Mucosa of stomach (tissue), 1 donor: Measurements from ENCODE around the gene STIM1.

Experiments
- H3K27me3 ChIP-seq: one replicate; pipeline ENCODE4 v1.7.0; 2013; ENCODE audit warnings: mild to moderate bottlenecking, low read length; ENCODE audit not compliant: control insufficient read depth, insufficient read depth
- H3K36me3 ChIP-seq: one replicate; pipeline ENCODE4 v1.7.0; 2013; ENCODE audit warnings: low read length; ENCODE audit not compliant: control insufficient read depth, insufficient read depth
- H3K4me1 ChIP-seq: one replicate; pipeline ENCODE4 v1.7.0; 2013; ENCODE audit warnings: mild to moderate bottlenecking, low read length; ENCODE audit not compliant: control insufficient read depth, insufficient read depth
- H3K4me3 ChIP-seq: one replicate; pipeline ENCODE4 v1.7.0; 2013; ENCODE audit warnings: low read length
- H3K9ac ChIP-seq: one replicate; pipeline ENCODE4 v1.7.0; 2013; ENCODE audit warnings: mild to moderate bottlenecking, low read length, moderate library complexity
- H3K9me3 ChIP-seq: one replicate; pipeline ENCODE4 v1.7.0; 2013; ENCODE audit warnings: mild to moderate bottlenecking, low read length, moderate library complexity; ENCODE audit not compliant: control insufficient read depth
- donor health status: Pancreatic carcinoma.

Gene STIM1

DNA sequence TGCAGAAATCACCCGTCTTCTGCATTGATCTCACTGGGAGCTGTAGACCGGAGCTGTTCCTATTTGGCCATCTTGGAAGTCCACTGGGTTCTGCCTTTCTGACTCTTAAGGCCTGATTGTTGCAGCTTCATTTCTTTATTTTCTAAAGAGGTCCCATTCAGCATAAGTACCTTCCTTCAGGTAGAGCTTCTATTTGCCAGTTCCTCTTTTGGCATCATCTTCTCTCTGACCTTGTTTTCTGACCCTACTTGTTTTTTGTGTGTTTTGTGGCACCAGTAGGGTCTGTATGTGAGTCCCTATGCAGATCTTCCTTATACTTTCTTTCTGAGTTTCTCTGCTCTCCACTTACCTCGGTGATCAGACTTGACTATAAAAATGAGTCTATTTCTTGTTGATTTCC is 161.7 kb downstream of the STIM1 start:
- no peaks in the 10 kb centered on the region for H3K9me3 ChIP-seq
- peaks cover 4% of the 10 kb centered on the region for H3K4me1 ChIP-seq
- no peaks in the 10 kb centered on the region for H3K36me3 ChIP-seq
- no peak overlapping the region for H3K9ac ChIP-seq
- no peak overlapping the region for H3K4me3 ChIP-seq
- no peaks in the 10 kb centered on the region for H3K27me3 ChIP-seq

DNA sequence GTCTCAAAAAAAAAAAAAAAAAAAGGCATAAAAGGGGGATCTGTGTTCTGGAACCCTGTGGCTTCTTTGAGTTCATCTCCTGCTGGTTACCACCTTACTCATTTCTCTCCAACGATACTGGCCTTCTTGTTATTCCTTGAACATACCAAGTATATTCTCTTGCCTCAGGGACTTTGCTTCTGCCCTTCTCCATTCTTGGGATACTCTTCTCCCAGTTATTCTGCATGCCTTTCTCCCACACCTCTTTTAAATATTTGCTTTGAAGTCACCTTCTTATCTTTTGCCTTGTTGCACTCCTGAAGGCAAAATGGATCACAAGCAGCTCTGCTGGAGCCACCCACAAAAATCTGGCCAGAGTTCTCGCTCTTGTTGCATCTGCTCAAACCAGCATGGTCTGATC is 163.2 kb downstream of the STIM1 start:
- no peaks in the 10 kb centered on the region for H3K27me3 ChIP-seq
- no peak overlapping the region for H3K4me3 ChIP-seq
- no peaks in the 10 kb centered on the region for H3K9me3 ChIP-seq
- no peak overlapping the region for H3K9ac ChIP-seq
- H3K4me1 ChIP-seq, result peaks cover 4% of the 10 kb centered on the region
- H3K36me3 ChIP-seq, result no peaks in the 10 kb centered on the region

GRCh38 chr11:4019891-4020290 is 164.4 kb downstream of the STIM1 start:
- Histone ChIP-seq H3K36me3 (no peaks in the 10 kb centered on the region), H3K4me1 (peaks cover 4% of the 10 kb centered on the region), H3K9ac (no peak overlapping the region), H3K9me3 (no peaks in the 10 kb centered on the region), H3K4me3 (no peak overlapping the region), H3K27me3 (no peaks in the 10 kb centered on the region)

DNA sequence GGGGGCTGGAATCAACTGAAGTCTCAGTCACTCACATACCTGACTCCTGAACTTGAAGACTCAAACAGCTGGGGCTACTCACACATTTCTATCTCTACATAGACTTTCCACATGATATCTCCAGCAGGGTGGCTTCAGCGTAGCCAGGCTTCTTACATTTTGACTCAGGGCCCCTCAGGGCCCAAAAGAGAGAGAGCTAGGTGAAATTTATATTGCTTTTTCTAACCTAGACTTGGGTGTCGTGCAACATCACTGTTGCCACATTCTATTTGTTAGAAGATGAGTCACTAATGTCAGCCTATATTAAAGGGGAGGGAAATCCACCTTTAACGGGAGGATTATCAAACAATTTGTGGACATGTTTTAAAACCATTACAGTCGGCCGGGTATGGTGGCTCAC is 167.2 kb downstream of the STIM1 start:
- Histone ChIP-seq H3K27me3 (no peaks in the 10 kb centered on the region), H3K4me3 (no peak overlapping the region), H3K9me3 (no peaks in the 10 kb centered on the region)

GRCh38 chr11:4025248-4025966 is 169.9 kb downstream of the STIM1 start:
- H3K9ac ChIP-seq, result no peak overlapping the region

More for the DNA sequence above, 167.2 kb downstream of the STIM1 start:
- H3K4me1 ChIP-seq, result no peaks in the 10 kb centered on the region
- no peak overlapping the region for H3K9ac ChIP-seq
- no peaks in the 10 kb centered on the region for H3K36me3 ChIP-seq

DNA sequence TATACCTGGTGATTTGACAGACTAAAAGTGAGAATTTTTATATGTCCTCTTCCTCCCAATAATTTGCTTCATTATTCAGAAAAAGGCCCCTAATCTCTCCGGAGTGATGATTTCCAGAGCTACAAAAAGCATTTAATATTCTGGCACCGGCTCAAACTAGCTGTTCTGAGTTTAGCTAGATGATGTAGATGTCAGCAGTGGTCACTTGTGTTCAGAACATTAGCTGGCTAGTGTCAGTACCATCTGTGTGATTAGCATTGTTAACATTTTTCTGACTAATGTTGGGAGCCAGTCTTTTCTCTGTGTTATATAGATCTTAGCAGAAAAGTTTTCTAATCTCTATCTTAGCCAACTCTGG is 170.5 kb downstream of the STIM1 start:
- H3K36me3 ChIP-seq, result no peaks in the 10 kb centered on the region
- no peaks in the 10 kb centered on the region for H3K27me3 ChIP-seq
- H3K9ac ChIP-seq, result no peak overlapping the region
- no peak overlapping the region for H3K4me3 ChIP-seq
- H3K9me3 ChIP-seq, result no peaks in the 10 kb centered on the region
- no peaks in the 10 kb centered on the region for H3K4me1 ChIP-seq

More at GRCh38 chr11:4025248-4025966, 169.9 kb downstream of the STIM1 start:
- Histone ChIP-seq H3K4me3 (no peak overlapping the region), H3K9me3 (no peaks in the 10 kb centered on the region), H3K4me1 (no peaks in the 10 kb centered on the region), H3K27me3 (no peaks in the 10 kb centered on the region), H3K36me3 (no peaks in the 10 kb centered on the region)

DNA sequence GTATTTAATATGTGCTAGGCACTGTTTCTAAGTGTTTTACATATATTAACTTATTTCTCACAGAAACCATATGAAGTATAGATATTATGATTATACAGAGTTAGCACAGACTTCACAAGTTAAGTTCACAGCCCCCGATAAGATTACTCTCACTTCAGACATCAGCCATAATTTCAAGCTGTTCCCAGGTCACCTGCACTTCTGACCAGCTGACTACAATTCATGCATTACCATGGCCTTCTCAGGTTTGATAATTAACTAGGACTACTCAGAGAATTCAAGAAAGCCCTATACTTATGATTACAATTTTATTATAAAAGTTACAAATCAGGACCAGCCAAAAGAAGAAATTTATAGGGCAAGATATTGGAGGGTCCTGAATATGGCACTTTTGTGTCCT is 170.9 kb downstream of the STIM1 start:
- Histone ChIP-seq H3K4me1 (no peaks in the 10 kb centered on the region), H3K27me3 (no peaks in the 10 kb centered on the region), H3K9ac (no peak overlapping the region), H3K9me3 (no peaks in the 10 kb centered on the region), H3K4me3 (no peak overlapping the region), H3K36me3 (no peaks in the 10 kb centered on the region)

- H3K36me3 ChIP-seq, result no peaks in the 10 kb centered on the region
- no peaks in the 10 kb centered on the region for H3K4me1 ChIP-seq
- H3K9ac ChIP-seq, result no peak overlapping the region
- H3K9me3 ChIP-seq, result no peaks in the 10 kb centered on the region
- H3K4me3 ChIP-seq, result no peak overlapping the region
- no peaks in the 10 kb centered on the region for H3K27me3 ChIP-seq
These were observed 172.3 kb downstream of the STIM1 start for GRCh38 chr11:4027746-4028145.

- no peak overlapping the region for H3K9ac ChIP-seq
- H3K36me3 ChIP-seq, result no peaks in the 10 kb centered on the region
- no peaks in the 10 kb centered on the region for H3K4me1 ChIP-seq
- no peak overlapping the region for H3K4me3 ChIP-seq
- no peaks in the 10 kb centered on the region for H3K27me3 ChIP-seq
- no peaks in the 10 kb centered on the region for H3K9me3 ChIP-seq
These were observed 174.7 kb downstream of the STIM1 start for GRCh38 chr11:4030197-4030596.

GRCh38 chr11:4032097-4032496 is 176.6 kb downstream of the STIM1 start:
- Histone ChIP-seq H3K9me3 (no peaks in the 10 kb centered on the region), H3K4me1 (no peaks in the 10 kb centered on the region), H3K4me3 (no peak overlapping the region), H3K27me3 (no peaks in the 10 kb centered on the region), H3K36me3 (no peaks in the 10 kb centered on the region), H3K9ac (no peak overlapping the region)

DNA sequence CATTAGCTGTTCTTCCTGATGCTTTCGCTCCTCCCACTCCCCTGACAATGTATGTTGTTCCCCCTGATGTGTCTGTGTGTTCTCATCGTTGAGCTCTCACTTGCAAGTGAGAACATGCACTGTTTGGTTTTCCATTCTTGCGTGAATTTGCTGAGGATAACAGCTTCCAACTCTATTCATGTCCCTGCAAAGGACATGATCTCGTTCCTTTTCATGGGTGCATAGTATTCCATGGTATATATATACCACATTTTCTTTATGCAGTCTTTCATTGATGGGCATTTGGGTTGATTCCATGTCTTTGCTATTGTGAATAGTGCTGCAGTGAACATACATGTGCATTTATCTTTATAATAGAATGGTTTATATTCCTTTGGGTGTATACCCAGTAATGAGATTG is 180.5 kb downstream of the STIM1 start:
- Histone ChIP-seq H3K9ac (no peak overlapping the region), H3K27me3 (no peaks in the 10 kb centered on the region), H3K9me3 (no peaks in the 10 kb centered on the region), H3K4me1 (no peaks in the 10 kb centered on the region), H3K4me3 (no peak overlapping the region), H3K36me3 (no peaks in the 10 kb centered on the region)

DNA sequence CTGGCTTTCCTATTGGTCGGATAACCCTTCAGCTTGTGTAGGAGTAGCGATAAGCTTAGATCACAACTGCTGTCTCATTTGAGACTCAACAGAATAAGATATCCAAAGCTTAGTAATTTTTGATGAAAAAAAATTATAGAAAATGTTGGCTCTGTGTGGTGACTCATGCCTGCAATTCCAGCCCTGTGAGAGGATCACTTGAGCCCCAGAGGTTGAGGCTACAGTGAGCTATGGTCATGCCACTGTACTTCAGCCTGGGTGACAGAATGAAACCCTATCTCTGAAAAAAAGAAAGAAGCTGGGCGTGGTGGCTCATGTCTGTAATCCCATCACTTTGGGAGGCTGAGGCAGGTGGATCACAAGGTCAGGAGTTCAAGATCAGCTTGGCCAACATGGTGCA is 183.5 kb downstream of the STIM1 start:
- Histone ChIP-seq H3K36me3 (no peaks in the 10 kb centered on the region), H3K9ac (no peak overlapping the region), H3K4me3 (no peak overlapping the region), H3K27me3 (no peaks in the 10 kb centered on the region), H3K4me1 (no peaks in the 10 kb centered on the region), H3K9me3 (no peaks in the 10 kb centered on the region)

- no peak overlapping the region for H3K4me3 ChIP-seq
- no peak overlapping the region for H3K9ac ChIP-seq
- no peaks in the 10 kb centered on the region for H3K4me1 ChIP-seq
- no peaks in the 10 kb centered on the region for H3K27me3 ChIP-seq
- no peaks in the 10 kb centered on the region for H3K9me3 ChIP-seq
- no peaks in the 10 kb centered on the region for H3K36me3 ChIP-seq
These were observed 185.0 kb downstream of the STIM1 start for GRCh38 chr11:4040461-4040860.
